HCT116 (cell line): ENCODE data around the gene CCDC183.

Source experiments
- CEBPB ChIP-seq: IDR thresholded peaks from 2 replicates; pipeline ENCODE4 v1.6.1; 2012; ENCODE audit warnings: low read depth
- CTCF ChIP-seq, 3 experiments: fragments of 200-600 bp in 1 of 3; sonication (generic) in 1 of 3; IDR thresholded peaks in 2 of 3; conservative IDR thresholded peaks in 1 of 3; 2 replicates each; pipeline ENCODE4 v1.5.1; 2012 to 2017; ENCODE audit warnings: low read depth in 2 of 3, low read length in 2 of 3, antibody characterized with exemption in 1 of 3, borderline replicate concordance in 1 of 3, control low read depth in 1 of 3, mild to moderate bottlenecking in 1 of 3, mixed read lengths in 1 of 3, mixed run types in 1 of 3, moderate library complexity in 1 of 3; ENCODE audit not compliant: insufficient read depth in 1 of 3
- POLR2AphosphoS5 ChIP-seq: IDR thresholded peaks from 2 replicates; pipeline ENCODE4 v1.6.1; 2011; ENCODE audit warnings: mild to moderate bottlenecking, low read depth, low read length, moderate library complexity
- RAD21 ChIP-seq: IDR thresholded peaks from 2 replicates; pipeline ENCODE4 v1.6.1; 2012; ENCODE audit warnings: low read depth, mild to moderate bottlenecking

- TF ChIP-seq RAD21 = no peak
- no peak for TF ChIP-seq CEBPB
- no peak for TF ChIP-seq POLR2AphosphoS5
- no peak for TF ChIP-seq CTCF (IDR thresholded peaks at IDR 0.05 in 2 of 3, conservative IDR thresholded peaks at IDR 0.05 in 1 of 3; ENCODE audit: borderline replicate concordance in 1 of 3, insufficient read depth in 1 of 3, low read depth in 2 of 3, low read length in 2 of 3)
Measured at GRCh38 chr9:136786451-136786850, 9.7 kb upstream of the CCDC183 start.
